DND-41 (cell line): ENCODE data around the gene TASOR.

Source experiments
- EZH2 ChIP-seq: IDR thresholded peaks from 3 replicates; pipeline ENCODE4 v1.6.1; 2012; ENCODE audit warnings: borderline replicate concordance, low read depth, mild to moderate bottlenecking, moderate library complexity, low read length, inconsistent platforms; ENCODE audit not compliant: severe bottlenecking
- TF ChIP-seq, protein P1 (sequence below): IDR thresholded peaks from 2 replicates; pipeline ENCODE4 v1.5.1; 2012; ENCODE audit warnings: borderline replicate concordance, low read length, moderate library complexity, mild to moderate bottlenecking; ENCODE audit not compliant: poor library complexity, severe bottlenecking; ENCODE audit errors: extremely low read depth

DNA sequence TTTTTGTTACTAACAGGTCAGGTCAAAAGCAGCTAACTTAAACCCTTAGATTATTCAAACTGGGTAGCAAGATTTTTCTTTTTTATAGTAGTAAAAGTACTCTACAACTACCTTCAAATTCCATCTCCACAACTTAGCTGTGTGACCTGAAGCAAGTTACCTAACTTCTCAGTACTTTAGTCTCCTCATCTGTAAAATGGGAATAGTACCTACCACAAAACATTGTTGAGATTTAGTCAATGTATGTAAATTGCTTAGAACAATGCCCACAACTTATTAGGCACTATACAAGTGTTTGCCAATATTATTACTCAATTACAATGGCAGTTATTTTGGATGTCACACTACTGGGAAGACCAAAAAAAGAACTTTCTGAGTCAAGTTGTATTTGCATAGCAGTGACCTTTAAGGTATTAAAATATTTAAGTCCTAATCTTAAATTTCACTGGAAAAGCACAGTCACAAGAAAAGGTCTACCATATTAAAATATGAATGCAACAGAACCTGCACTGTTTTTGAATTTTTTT is 2.9 kb downstream of the TASOR start:
- TF ChIP-seq, protein P1, sequence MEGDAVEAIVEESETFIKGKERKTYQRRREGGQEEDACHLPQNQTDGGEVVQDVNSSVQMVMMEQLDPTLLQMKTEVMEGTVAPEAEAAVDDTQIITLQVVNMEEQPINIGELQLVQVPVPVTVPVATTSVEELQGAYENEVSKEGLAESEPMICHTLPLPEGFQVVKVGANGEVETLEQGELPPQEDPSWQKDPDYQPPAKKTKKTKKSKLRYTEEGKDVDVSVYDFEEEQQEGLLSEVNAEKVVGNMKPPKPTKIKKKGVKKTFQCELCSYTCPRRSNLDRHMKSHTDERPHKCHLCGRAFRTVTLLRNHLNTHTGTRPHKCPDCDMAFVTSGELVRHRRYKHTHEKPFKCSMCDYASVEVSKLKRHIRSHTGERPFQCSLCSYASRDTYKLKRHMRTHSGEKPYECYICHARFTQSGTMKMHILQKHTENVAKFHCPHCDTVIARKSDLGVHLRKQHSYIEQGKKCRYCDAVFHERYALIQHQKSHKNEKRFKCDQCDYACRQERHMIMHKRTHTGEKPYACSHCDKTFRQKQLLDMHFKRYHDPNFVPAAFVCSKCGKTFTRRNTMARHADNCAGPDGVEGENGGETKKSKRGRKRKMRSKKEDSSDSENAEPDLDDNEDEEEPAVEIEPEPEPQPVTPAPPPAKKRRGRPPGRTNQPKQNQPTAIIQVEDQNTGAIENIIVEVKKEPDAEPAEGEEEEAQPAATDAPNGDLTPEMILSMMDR: no peak
- no peak for TF ChIP-seq EZH2
